HFF-Myc (cell line): ENCODE results near the gene GCNT4.

Experiments used
- DNase-seq: peaks from one replicate; pipeline ENCODE4 v3.0.0-alpha.2; 2011; ENCODE audit warnings: low read depth; ENCODE audit errors: extremely low read depth
- H3K4me3 ChIP-seq: replicated peaks from 2 replicates; pipeline ENCODE4 v1.5.1; 2011; ENCODE audit warnings: low read depth, mild to moderate bottlenecking, control low read depth, low read length
- CTCF ChIP-seq: IDR thresholded peaks from 2 replicates; pipeline ENCODE4 v1.5.1; 2012; ENCODE audit warnings: mild to moderate bottlenecking, low read depth, low read length, control low read depth; ENCODE audit errors: missing control alignments

Gene GCNT4

GRCh38 chr5:75031366-75031765 lies 21.0 kb downstream of the GCNT4 start:
- TF ChIP-seq CTCF, result no peak
- H3K4me3 ChIP-seq, result no peak overlapping the region
- DNase-seq, result no peak

DNA sequence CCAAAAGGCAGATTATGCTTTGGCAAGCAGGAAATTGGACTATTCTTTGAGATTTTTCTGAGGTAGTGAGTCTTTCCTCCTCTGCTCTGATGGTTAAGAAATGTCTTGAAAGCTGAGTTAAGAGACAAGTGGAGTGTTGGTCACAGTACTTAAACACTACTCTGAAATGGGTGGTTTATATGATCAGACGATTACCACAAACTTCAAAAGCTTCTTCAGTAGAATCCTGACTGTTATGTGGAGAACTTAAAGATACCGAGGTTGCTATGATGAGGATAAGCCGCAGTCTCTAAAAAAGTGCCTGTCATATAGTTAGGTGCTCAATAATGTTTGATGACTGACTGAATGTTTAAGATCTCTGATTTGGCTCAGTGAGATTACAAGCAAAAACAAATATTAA lies 24.3 kb downstream of the GCNT4 start:
- TF ChIP-seq CTCF, result no peak
- no peak for DNase-seq
- no peak overlapping the region for H3K4me3 ChIP-seq

DNA sequence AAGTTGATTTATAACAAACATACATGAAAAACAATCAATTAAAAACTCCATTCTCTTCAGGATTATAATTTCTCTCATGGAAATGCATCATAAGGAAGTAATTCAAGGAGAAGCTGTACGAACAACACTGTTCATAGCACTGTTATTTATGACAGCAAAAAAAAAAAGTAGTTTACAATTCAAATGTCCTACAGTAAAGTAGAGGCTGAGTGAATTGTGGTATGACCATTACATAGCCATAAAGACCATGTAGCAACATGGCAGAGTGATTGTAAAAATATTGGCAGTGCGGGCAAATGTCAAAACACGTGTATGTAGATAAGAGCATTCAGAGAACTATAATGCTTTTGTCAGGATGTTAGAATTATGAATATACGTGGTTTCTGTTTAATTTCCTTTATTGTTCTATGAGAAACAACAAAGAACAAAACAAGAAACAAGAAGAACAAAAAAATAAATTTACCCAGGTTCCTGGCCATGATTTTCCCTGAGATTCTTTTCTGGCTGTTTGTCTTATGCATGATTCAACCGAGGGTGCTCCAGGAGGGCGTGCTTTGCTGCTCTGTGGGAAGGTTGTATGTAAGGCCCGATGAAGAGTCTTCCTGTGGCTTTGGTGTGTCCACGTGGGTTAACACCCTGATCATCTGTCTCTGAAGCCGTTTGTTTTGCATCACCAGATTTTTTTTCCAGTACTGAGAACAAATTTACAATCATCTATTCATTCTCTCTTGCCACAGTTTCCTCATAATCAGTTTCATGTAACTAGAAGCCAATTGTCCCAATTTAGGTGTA lies 28.8 kb downstream of the GCNT4 start:
- TF ChIP-seq CTCF, result no peak
- DNase-seq, result no peak
- H3K4me3 ChIP-seq, result no peak overlapping the region

- TF ChIP-seq CTCF, result no peak
- DNase-seq, result no peak
- no peak overlapping the region for H3K4me3 ChIP-seq
These were observed 30.6 kb downstream of the GCNT4 start for GRCh38 chr5:75021800-75022199.

- no peak for DNase-seq
- no peak for TF ChIP-seq CTCF
These were observed 31.1 kb downstream of the GCNT4 start for GRCh38 chr5:75021219-75021618.

GRCh38 chr5:75020016-75020656 lies 32.2 kb downstream of the GCNT4 start:
- DNase-seq, result no peak
- no peak overlapping the region for H3K4me3 ChIP-seq
- TF ChIP-seq CTCF, result no peak

More at GRCh38 chr5:75021219-75021618, 31.1 kb downstream of the GCNT4 start:
- H3K4me3 ChIP-seq, result no peak overlapping the region
